ENCODE results near the gene ZSCAN31. TPM values are rescaled to one million over a fixed set of nuclear protein-coding genes. Genes with fewer than 3 reads are reported as not detected.

The ZSCAN31 gene
- total and polyA plus RNA-seq, 9 of the 15 experiments (the other 6 are each of a cell fraction or from before 2014, with no cell fraction given) = 3.9 to 12.1 (median 7.0) TPM

DNA sequence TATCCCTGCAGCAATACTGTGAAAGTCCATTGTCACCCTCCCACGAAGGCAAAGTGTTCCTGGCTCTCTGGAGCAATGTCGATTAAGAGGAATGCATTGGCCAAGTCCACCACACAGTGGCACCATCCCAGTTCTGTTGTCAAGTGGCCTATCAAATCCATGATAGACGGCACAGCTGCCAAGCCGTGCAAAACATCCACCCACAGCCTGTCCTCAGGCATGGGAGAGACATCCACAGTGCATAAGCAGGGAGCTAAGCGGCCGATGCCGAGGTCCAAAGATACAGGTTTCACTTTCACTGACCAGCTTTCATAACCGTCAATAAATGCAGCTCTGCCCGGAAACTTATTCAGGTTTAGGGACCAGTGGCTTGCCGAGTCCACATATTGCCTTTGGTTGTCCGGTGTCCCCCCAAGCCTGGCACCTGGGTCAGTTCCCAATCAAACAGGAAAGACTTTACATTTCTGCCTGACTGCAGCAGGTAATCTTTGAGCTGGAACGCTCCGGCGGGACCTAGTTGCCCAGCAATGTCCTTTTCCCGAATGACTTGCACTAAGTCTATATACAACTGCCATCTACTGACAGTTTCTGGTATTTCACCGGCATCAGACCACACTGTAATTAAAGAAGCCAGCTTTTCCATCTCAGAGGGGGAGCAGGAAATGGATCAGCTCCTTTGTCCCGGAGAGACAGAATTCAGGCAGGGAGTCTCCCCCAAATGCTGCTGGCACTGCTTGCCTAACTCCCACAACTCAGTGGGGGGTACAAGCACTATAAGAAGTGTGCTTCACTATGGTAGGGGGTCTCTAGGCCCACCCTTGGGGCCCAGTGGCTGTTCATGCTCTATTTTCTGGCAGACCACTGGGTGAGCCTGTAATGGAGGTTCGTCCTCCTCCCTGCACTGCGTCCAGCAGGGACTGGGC is 20.1 kb upstream of the ZSCAN31 start (continued):
- TF ChIP-seq CREB1 (IDR thresholded peaks at IDR 0.05) = 0 out of 2 replicates have a peak, but pooled peaks have one; percentile 3
- TF ChIP-seq CREB1 (CRISPR knock-in tag; IDR thresholded peaks at IDR 0.05) = no peak; the same call in 1 of the 2 replicates
- no peak for TF ChIP-seq KDM1A (IDR thresholded peaks at IDR 0.05)
- TF ChIP-seq MAFG (tag; conservative IDR thresholded peaks at IDR 0.05) = peak; percentile 79
- TF ChIP-seq POLR2AphosphoS5 (IDR thresholded peaks at IDR 0.05; ENCODE audit: control insufficient read depth, insufficient read depth, low read depth, low read length) = peak; percentile 44; the same call in 1 of the 2 replicates
- TF ChIP-seq FOXP1 (CRISPR knock-in tag; IDR thresholded peaks at IDR 0.05) = no peak
- TF ChIP-seq, protein P1, sequence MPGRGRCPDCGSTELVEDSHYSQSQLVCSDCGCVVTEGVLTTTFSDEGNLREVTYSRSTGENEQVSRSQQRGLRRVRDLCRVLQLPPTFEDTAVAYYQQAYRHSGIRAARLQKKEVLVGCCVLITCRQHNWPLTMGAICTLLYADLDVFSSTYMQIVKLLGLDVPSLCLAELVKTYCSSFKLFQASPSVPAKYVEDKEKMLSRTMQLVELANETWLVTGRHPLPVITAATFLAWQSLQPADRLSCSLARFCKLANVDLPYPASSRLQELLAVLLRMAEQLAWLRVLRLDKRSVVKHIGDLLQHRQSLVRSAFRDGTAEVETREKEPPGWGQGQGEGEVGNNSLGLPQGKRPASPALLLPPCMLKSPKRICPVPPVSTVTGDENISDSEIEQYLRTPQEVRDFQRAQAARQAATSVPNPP (IDR thresholded peaks at IDR 0.05; ENCODE audit: borderline replicate concordance, insufficient read depth, insufficient read length) = no peak
- TF ChIP-seq, protein P2, sequence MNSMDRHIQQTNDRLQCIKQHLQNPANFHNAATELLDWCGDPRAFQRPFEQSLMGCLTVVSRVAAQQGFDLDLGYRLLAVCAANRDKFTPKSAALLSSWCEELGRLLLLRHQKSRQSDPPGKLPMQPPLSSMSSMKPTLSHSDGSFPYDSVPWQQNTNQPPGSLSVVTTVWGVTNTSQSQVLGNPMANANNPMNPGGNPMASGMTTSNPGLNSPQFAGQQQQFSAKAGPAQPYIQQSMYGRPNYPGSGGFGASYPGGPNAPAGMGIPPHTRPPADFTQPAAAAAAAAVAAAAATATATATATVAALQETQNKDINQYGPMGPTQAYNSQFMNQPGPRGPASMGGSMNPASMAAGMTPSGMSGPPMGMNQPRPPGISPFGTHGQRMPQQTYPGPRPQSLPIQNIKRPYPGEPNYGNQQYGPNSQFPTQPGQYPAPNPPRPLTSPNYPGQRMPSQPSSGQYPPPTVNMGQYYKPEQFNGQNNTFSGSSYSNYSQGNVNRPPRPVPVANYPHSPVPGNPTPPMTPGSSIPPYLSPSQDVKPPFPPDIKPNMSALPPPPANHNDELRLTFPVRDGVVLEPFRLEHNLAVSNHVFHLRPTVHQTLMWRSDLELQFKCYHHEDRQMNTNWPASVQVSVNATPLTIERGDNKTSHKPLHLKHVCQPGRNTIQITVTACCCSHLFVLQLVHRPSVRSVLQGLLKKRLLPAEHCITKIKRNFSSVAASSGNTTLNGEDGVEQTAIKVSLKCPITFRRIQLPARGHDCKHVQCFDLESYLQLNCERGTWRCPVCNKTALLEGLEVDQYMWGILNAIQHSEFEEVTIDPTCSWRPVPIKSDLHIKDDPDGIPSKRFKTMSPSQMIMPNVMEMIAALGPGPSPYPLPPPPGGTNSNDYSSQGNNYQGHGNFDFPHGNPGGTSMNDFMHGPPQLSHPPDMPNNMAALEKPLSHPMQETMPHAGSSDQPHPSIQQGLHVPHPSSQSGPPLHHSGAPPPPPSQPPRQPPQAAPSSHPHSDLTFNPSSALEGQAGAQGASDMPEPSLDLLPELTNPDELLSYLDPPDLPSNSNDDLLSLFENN (IDR thresholded peaks at IDR 0.05; ENCODE audit: low read depth in 2 of 2, low read length in 2 of 2) = no peak
- 0 out of 2 replicates have a peak, but pooled peaks have one; percentile 39 for TF ChIP-seq XRCC5 (IDR thresholded peaks at IDR 0.05; ENCODE audit: low read depth, low read length)
- TF ChIP-seq, protein P3, sequence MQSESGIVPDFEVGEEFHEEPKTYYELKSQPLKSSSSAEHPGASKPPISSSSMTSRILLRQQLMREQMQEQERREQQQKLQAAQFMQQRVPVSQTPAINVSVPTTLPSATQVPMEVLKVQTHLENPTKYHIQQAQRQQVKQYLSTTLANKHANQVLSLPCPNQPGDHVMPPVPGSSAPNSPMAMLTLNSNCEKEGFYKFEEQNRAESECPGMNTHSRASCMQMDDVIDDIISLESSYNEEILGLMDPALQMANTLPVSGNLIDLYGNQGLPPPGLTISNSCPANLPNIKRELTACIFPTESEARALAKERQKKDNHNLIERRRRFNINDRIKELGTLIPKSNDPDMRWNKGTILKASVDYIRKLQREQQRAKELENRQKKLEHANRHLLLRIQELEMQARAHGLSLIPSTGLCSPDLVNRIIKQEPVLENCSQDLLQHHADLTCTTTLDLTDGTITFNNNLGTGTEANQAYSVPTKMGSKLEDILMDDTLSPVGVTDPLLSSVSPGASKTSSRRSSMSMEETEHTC (IDR thresholded peaks at IDR 0.05) = no peak
- TF ChIP-seq, protein P4, sequence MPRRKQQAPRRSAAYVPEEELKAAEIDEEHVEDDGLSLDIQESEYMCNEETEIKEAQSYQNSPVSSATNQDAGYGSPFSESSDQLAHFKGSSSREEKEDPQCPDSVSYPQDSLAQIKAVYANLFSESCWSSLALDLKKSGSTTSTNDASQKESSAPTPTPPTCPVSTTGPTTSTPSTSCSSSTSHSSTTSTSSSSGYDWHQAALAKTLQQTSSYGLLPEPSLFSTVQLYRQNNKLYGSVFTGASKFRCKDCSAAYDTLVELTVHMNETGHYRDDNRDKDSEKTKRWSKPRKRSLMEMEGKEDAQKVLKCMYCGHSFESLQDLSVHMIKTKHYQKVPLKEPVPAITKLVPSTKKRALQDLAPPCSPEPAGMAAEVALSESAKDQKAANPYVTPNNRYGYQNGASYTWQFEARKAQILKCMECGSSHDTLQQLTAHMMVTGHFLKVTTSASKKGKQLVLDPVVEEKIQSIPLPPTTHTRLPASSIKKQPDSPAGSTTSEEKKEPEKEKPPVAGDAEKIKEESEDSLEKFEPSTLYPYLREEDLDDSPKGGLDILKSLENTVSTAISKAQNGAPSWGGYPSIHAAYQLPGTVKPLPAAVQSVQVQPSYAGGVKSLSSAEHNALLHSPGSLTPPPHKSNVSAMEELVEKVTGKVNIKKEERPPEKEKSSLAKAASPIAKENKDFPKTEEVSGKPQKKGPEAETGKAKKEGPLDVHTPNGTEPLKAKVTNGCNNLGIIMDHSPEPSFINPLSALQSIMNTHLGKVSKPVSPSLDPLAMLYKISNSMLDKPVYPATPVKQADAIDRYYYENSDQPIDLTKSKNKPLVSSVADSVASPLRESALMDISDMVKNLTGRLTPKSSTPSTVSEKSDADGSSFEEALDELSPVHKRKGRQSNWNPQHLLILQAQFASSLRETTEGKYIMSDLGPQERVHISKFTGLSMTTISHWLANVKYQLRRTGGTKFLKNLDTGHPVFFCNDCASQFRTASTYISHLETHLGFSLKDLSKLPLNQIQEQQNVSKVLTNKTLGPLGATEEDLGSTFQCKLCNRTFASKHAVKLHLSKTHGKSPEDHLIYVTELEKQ (CRISPR knock-in tag; IDR thresholded peaks at IDR 0.05) = no peak
- TF ChIP-seq ILF3 (IDR thresholded peaks at IDR 0.05; ENCODE audit: borderline replicate concordance) = no peak
- no peak for TF ChIP-seq U2AF2 (optimal IDR thresholded peaks at IDR 0.05; ENCODE audit: low read depth, low read length)
- no peak for TF ChIP-seq PHTF2 (CRISPR knock-in tag; IDR thresholded peaks at IDR 0.05)

Measured in K562 (cell line).